Peyer's patch (tissue), 4 donors: Measurements from ENCODE around the gene CATSPERE.

Experiments used
- CTCF ChIP-seq, 6 experiments: fragments of 450-650 bp in 4 of 6; fragments of 200-600 bp in 2 of 6; sonication (generic) in 1 of 6; IDR thresholded peaks; one replicate each; pipeline ENCODE4 v1.5.1; 2017 to 2019; ENCODE audit warnings: antibody characterized with exemption in 6 of 6, mild to moderate bottlenecking in 3 of 6, moderate library complexity in 1 of 6
- POLR2A ChIP-seq, 2 donors: fragments of 450-650 bp; IDR thresholded peaks; one replicate each; pipeline ENCODE4 v1.5.1; 2017; ENCODE audit warnings: antibody characterized with exemption in 2 of 2, mild to moderate bottlenecking in 2 of 2, moderate library complexity in 2 of 2

GRCh38 chr1:244601336-244601735, 140.3 kb downstream of the CATSPERE start:
- TF ChIP-seq CTCF (IDR thresholded peaks at IDR 0.05), result no peak
- no peak for TF ChIP-seq POLR2A (IDR thresholded peaks at IDR 0.05)
